ENCODE data around the gene GNAO1.

The GNAO1 gene

DNA sequence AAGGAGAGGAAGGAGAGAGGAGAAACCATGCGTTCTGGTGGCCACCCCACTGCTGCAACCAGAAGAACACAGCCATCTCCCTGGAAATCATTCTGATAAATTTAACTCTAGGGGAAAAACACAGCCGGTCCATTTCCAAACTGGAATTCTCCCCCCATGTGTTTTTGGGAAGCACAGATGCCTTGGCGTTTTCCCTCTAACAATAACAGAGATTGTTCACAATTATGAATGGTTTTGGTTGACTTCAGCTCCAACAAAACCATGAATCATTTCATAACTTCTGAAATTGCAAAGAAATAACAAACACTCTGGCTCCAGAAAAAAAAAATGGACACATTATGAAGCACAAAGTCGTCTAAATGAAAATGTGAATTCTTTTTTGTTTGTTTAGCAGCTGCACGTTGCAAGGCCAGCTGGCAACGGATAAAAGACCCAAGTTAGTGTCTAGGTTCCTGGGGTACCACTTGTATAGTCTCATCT is 46.2 kb downstream of the GNAO1 start:
- Mint-ChIP-seq H3K36me3 (ENCODE audit: low read depth) (no peaks in the 10 kb centered on the region), H3K27me3 (no peaks in the 10 kb centered on the region), H3K9me3 (no peaks in the 10 kb centered on the region), H3K27ac (no peak overlapping the region), H3K4me1 (ENCODE audit: low read depth) (peaks cover 8% of the 10 kb centered on the region), H3K4me3 (no peak overlapping the region)
- intact Hi-C loops (cut with micrococcal nuclease) = no loop called here

DNA sequence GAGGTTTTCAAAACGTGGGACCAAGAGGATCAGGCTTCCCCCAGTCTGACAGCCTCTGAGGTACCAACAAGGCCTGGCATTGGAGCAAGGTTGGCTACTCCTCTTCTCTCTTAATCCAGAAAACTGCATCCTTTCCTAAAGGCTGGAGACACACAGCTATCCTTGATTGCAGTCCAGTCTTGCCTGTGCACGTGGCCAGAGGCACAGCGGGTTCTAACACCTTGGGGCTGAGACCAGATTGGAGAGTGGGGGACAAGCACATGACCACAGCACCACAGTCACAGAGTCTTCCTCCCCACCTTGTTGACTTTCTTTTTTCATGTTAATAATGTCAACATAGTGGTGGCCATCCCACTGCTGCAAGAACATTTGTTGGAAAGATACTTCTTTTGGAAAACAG is 46.9 kb downstream of the GNAO1 start:
- Mint-ChIP-seq H3K27me3 (no peaks in the 10 kb centered on the region), H3K4me1 (ENCODE audit: low read depth) (peaks cover 8% of the 10 kb centered on the region)

DNA sequence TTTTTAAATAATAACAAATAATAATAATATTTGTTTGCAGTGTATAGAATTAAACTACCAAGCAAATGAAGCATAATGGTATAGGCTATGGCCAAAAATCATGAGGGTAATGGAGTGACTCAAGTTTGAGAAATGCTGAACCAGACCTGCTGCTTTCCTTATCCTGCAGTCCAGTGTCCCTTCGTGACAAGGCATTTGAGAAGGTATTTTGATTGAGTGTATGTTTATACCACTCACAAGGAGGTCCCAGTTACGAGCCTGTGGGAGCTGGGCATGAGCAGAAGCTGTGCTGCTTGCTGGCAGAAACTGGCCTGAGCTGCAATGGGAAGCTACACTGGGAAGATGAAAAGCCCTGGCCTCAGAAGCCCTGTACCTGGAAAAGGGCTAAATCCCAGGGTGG is 50.3 kb downstream of the GNAO1 start:
- intact Hi-C loops (cut with micrococcal nuclease) = no loop called here
- Mint-ChIP-seq H3K27ac (no peak overlapping the region), H3K4me1 (ENCODE audit: low read depth) (peaks cover 2% of the 10 kb centered on the region), H3K9me3 (no peaks in the 10 kb centered on the region), H3K36me3 (ENCODE audit: low read depth) (no peaks in the 10 kb centered on the region), H3K4me3 (no peak overlapping the region), H3K27me3 (no peaks in the 10 kb centered on the region)

More for the DNA sequence above, 46.9 kb downstream of the GNAO1 start:
- no peak overlapping the region for H3K27ac Mint-ChIP-seq
- no peaks in the 10 kb centered on the region for H3K36me3 Mint-ChIP-seq (ENCODE audit: low read depth)
- no peaks in the 10 kb centered on the region for H3K9me3 Mint-ChIP-seq
- intact Hi-C loops (cut with micrococcal nuclease) = no loop called here
- H3K4me3 Mint-ChIP-seq = no peak overlapping the region

DNA sequence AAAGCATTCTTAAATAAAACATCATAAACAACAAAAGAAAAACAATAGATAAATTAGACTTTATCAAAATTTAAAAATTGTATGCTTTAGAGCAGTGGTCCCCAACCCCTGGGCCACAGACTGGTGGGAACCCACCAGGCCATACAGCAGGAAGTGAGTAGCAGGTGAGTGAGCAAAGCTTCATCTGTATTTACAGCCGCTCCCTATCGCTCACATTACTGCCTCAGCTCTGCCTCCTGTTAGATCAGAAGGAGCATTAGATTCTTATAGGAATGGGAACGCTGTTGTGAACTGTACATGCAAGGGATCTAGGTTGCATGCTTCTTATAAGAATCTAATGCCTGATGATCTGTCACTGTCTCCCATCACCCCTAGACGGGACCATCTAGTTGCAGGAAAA is 51.5 kb downstream of the GNAO1 start:
- H3K27me3 Mint-ChIP-seq = no peaks in the 10 kb centered on the region
- no peak overlapping the region for H3K4me3 Mint-ChIP-seq
- intact Hi-C loops (cut with micrococcal nuclease) = no loop called here
- H3K9me3 Mint-ChIP-seq = no peaks in the 10 kb centered on the region
- H3K36me3 Mint-ChIP-seq (ENCODE audit: low read depth) = no peaks in the 10 kb centered on the region
- peaks cover 9% of the 10 kb centered on the region for H3K4me1 Mint-ChIP-seq (ENCODE audit: low read depth)
- H3K27ac Mint-ChIP-seq = no peak overlapping the region

DNA sequence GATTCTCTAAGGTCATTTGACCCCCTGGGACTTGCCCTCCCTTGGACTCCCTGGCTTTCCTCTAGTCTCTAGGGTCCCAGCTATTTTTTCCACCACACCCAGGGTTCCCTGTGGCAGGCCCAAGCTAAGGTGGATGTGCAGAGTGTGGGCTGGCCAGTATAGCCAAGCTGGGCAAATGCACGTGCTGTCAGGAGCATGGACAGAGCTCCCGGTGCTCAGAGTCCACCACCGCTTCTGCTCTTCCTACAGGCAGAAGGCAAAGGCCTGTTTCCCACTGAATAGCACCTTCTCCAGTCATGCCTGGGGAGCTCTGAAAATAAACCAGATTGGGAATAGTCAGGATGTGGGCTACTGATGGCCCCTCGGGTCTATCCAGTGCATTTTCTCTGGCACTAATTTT is 53.3 kb downstream of the GNAO1 start:
- H3K27me3 Mint-ChIP-seq = no peaks in the 10 kb centered on the region
- intact Hi-C loops (cut with micrococcal nuclease) = no loop called here

DNA sequence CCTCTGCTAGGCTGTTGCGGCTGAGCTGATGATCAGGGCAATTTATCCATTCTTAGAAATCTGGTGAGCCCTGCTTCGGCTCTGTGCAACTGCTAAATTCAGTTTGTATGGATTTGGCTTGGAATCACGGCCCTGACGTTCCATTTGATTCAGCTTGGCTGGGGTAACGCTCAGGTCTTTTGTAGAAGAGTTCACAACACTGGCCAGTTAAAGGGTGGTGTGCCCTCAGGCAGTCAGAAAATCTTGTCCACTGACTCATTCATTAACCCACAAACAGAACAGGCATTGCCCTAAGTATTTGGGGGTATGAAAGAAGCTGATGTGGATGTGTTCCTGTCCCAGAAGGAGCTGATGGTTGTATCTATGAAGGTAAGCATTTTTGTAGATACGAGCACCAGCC is 53.9 kb downstream of the GNAO1 start:
- no peaks in the 10 kb centered on the region for H3K36me3 Mint-ChIP-seq (ENCODE audit: low read depth)
- no peaks in the 10 kb centered on the region for H3K9me3 Mint-ChIP-seq
- peaks cover 9% of the 10 kb centered on the region for H3K4me1 Mint-ChIP-seq (ENCODE audit: low read depth)
- no peak overlapping the region for H3K27ac Mint-ChIP-seq
- H3K4me3 Mint-ChIP-seq = no peak overlapping the region
- no peaks in the 10 kb centered on the region for H3K27me3 Mint-ChIP-seq
- intact Hi-C loops (cut with micrococcal nuclease) = no loop called here

More for the DNA sequence above, 53.3 kb downstream of the GNAO1 start:
- H3K27ac Mint-ChIP-seq = no peak overlapping the region
- no peaks in the 10 kb centered on the region for H3K36me3 Mint-ChIP-seq (ENCODE audit: low read depth)
- H3K9me3 Mint-ChIP-seq = no peaks in the 10 kb centered on the region
- H3K4me3 Mint-ChIP-seq = no peak overlapping the region
- H3K4me1 Mint-ChIP-seq (ENCODE audit: low read depth) = peaks cover 9% of the 10 kb centered on the region

DNA sequence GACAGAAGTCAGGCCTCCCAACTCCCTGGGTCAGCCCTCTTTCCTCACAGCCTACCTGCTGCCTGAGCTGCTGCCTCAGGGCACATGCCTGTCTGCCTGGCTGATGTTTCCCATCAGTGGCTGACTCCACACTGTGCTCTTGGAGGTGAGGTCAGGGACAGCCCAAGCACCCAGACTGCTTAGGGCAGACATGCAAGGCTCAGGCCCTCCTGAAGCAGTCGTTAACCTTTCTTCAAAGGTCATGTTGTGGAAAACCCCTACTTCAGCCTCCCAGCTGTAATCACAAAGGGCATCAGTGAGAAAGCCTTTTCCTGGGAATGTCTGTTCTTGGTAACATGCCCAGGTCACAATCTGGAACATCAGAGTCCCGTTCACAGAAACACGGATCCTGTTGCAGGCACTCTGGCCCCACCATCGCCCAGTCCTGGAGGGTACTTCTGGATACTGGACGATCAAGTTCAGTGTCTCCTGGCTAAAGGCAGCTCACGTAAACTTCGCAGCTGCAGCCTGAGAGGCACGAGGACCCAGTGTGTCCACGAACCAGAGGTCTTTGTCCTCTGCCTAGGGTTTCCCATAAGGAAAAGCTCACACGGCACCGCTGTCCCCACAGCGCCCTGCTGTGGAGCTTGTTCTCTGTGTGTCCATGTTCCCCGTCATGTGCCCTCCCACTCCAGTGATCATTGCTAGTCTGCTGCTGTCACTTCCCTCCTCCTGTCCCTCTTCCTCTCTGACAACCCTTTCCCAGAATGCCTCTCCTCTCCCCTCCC is 54.9 kb downstream of the GNAO1 start:
- H3K4me1 Mint-ChIP-seq (ENCODE audit: low read depth) = peaks cover 9% of the 10 kb centered on the region
- no peaks in the 10 kb centered on the region for H3K9me3 Mint-ChIP-seq
- no peak overlapping the region for H3K4me3 Mint-ChIP-seq

DNA sequence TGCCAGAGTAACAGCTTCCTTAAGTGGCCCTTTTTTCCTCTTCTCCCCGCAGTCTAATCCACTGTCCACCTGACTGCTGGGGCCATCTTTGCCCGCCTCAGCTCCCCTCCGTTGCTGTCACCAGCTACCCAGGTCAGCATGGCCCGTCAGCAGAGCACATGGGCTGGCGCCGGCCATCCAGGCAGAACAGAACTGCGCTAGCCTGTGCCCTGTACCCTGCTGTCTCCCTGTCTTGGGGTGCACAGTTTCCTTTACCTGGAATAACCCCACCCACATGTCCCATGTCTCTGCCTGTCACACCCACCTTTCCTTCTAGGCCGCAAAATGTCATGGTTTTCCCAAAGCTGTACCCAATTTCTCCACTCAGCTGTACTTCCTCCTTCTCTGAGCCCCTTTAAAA is 55.7 kb downstream of the GNAO1 start:
- H3K4me1 Mint-ChIP-seq (ENCODE audit: low read depth) = peaks cover 9% of the 10 kb centered on the region
- no peak overlapping the region for H3K4me3 Mint-ChIP-seq
- H3K27me3 Mint-ChIP-seq = no peaks in the 10 kb centered on the region
- H3K36me3 Mint-ChIP-seq (ENCODE audit: low read depth) = no peaks in the 10 kb centered on the region
- intact Hi-C loops (cut with micrococcal nuclease) = no loop called here
- no peaks in the 10 kb centered on the region for H3K9me3 Mint-ChIP-seq
- no peak overlapping the region for H3K27ac Mint-ChIP-seq

More for the DNA sequence above, 54.9 kb downstream of the GNAO1 start:
- Mint-ChIP-seq H3K27ac (no peak overlapping the region), H3K27me3 (no peaks in the 10 kb centered on the region), H3K36me3 (ENCODE audit: low read depth) (no peaks in the 10 kb centered on the region)
- intact Hi-C loops (cut with micrococcal nuclease) = no loop called here

DNA sequence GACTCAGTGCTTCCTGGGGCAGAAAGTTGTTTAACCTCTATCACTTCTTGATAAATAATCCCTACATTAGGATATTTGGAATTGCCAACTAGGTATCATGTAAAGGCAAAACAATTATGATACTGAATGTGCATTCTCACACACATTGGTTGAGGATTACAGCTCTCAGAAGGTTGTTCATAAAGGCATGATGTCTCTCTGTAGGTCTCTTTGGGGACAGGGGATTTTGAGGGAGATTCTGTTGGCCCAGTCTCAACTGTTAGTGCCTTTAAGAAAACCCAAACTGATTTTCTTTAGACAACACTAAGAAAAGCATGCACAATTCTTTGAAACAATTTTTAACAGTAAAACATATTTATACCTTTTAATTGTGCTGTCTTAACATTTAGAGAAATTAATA is 56.5 kb downstream of the GNAO1 start:
- H3K4me3 Mint-ChIP-seq = no peak overlapping the region
- no peaks in the 10 kb centered on the region for H3K9me3 Mint-ChIP-seq
- intact Hi-C loops (cut with micrococcal nuclease) = no loop called here
- no peaks in the 10 kb centered on the region for H3K36me3 Mint-ChIP-seq (ENCODE audit: low read depth)
- no peak overlapping the region for H3K27ac Mint-ChIP-seq
- H3K4me1 Mint-ChIP-seq (ENCODE audit: low read depth) = peaks cover 9% of the 10 kb centered on the region
- no peaks in the 10 kb centered on the region for H3K27me3 Mint-ChIP-seq

DNA sequence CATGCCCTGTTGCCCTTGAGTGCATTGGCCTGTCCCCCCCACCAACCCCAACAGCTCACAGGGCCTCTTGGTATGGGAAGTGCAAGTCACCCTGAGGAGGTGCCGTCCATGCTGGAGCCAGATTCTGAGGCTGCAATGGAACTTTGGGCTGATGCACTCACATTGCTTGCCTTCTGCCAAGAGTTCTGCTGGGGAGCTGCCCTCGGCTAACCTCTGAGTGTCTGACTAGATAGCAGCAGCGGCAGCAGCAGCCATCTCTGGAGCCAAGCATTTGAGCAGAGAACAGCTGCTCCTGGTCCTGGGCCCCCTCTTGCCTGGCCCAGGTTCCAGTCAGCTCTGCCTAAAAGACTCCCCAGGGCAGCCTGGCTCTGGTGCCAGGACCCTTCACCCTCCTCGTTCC is 61.5 kb downstream of the GNAO1 start:
- intact Hi-C loops (cut with micrococcal nuclease) = no loop called here
- peaks cover 7% of the 10 kb centered on the region for H3K27me3 Mint-ChIP-seq
- H3K27ac Mint-ChIP-seq = no peak overlapping the region
- H3K9me3 Mint-ChIP-seq = no peaks in the 10 kb centered on the region
- H3K36me3 Mint-ChIP-seq (ENCODE audit: low read depth) = no peaks in the 10 kb centered on the region
- H3K4me3 Mint-ChIP-seq = no peak overlapping the region
- H3K4me1 Mint-ChIP-seq (ENCODE audit: low read depth) = no peaks in the 10 kb centered on the region

DNA sequence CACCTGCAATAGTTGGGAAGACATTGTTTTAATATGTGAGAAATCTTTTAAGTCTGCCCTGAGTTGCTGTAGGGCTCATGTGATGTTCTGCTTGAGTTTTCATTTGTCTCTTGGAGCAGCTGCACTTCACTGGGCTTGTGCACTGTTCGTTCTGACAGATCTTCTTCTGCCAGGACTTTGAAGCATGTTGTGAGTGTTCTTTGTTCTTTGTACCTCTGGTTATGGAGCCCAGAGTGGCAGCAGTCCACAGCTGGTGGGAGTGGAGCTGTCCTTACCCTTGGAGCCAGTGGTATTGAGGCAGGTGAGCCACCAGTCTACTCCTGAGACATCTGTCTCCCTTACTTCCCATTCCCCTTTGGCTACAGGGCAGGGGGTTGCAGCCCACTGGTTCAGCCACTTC is 64.6 kb downstream of the GNAO1 start:
- Mint-ChIP-seq H3K27me3 (peaks cover 7% of the 10 kb centered on the region), H3K4me1 (ENCODE audit: low read depth) (no peaks in the 10 kb centered on the region), H3K9me3 (no peaks in the 10 kb centered on the region), H3K36me3 (ENCODE audit: low read depth) (no peaks in the 10 kb centered on the region), H3K4me3 (no peak overlapping the region), H3K27ac (no peak overlapping the region)
- intact Hi-C loops (cut with micrococcal nuclease) = no loop called here

DNA sequence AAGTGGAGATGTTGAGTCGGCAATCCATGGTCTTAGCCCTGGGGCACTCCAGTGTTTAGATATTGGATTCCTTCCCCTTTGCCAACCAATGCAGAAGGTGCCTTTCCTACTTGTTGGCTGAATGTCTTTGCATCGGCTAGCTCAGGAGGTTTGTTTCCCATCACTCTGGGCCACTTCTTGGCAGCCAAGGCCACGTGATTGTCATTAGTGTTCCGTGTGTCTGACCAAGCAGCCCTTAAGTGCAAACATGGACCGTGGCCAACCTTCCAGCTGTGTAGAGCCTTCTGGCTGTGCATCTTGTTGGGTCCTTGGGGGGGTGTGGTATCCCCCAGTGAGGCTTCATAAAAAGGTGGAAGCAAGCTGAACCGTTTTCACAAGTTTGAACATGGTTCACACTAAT is 66.0 kb downstream of the GNAO1 start:
- intact Hi-C loops (cut with micrococcal nuclease) = no loop called here
- H3K27me3 Mint-ChIP-seq = peaks cover 10% of the 10 kb centered on the region
- no peak overlapping the region for H3K4me3 Mint-ChIP-seq
- no peaks in the 10 kb centered on the region for H3K4me1 Mint-ChIP-seq (ENCODE audit: low read depth)
- H3K27ac Mint-ChIP-seq = no peak overlapping the region
- no peaks in the 10 kb centered on the region for H3K9me3 Mint-ChIP-seq
- no peaks in the 10 kb centered on the region for H3K36me3 Mint-ChIP-seq (ENCODE audit: low read depth)

DNA sequence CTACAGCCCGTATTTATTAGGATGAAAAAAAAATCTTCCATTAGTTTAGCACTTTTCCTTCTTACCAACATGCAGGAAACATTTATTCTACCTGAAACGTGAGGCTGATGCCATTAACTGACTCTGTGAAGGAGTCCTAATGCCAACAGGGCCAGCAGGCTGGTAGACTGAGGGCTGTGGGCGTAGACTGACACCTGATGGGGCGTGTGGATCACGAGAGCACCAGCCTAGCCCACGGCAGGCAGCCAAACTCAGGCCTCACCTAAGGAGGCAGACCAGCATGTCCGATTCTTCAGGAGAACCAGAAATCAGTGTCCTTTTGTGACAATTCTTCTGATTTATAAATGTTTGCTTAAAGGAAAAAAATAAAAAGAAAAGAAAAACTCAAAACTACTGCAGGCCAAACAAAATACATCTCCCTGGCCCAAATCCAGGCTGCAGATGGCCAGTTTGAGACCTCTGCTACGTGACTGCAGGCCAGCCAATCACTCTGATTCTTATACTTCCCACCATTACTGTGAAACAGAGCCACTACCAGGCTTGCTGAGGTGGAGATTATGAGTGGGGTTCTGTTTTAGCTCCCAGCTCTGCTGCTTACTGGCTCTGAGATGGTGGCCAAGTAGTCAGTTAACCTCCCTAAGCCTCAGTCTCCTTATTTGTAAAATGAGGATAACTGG is 66.5 kb downstream of the GNAO1 start:
- Mint-ChIP-seq H3K4me1 (ENCODE audit: low read depth) (no peaks in the 10 kb centered on the region), H3K27me3 (peaks cover 12% of the 10 kb centered on the region)

DNA sequence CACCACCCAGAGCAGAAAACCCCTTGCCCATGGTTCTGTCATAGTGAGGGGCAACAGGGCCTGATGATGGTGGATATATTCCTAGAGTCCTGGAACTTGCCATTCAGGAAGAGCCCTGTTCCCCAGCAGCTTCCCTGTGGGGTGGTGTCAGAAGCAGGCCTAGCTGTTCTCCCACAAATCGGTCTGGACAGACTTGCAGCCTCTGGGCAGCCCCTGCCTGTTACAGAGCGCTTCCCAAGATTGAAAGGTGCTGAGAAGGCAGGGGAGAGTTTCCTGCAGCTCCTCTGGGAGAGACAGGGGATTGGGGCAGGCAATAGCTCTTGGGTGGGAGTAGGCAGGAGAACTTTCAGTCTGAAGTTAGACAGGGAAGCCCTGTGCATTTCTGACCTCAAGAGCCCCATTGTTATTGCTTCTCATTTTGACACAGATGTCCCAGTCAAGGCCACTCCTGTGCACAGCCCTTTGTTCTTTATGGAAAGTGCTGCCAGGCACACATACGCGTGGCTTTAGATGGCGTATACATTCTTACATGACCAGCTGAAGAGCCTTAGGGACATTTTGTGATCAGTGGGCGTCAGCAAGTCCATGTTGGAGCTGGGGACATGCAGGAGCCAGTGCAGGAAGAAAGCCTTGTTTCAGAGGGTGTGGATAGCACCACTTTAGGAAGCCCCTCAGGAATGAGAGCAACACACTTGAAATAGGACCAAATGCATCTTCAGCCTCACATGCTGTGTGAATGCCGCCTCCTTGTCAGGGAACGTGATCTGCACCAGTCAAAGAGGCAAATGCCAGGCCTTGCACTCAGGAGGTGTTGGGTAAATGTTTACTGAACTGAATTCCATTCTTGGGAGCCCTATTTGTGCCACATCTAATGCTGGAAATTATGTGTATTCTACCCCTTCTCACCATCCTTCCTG is 67.5 kb downstream of the GNAO1 start:
- Mint-ChIP-seq H3K27ac (no peak overlapping the region), H3K4me3 (no peak overlapping the region)
- intact Hi-C loops (cut with micrococcal nuclease) = no loop called here

More for the DNA sequence above, 66.5 kb downstream of the GNAO1 start:
- no peak overlapping the region for H3K27ac Mint-ChIP-seq
- H3K36me3 Mint-ChIP-seq (ENCODE audit: low read depth) = no peaks in the 10 kb centered on the region
- H3K9me3 Mint-ChIP-seq = no peaks in the 10 kb centered on the region
- intact Hi-C loops (cut with micrococcal nuclease) = no loop called here
- H3K4me3 Mint-ChIP-seq = no peak overlapping the region

More for the DNA sequence above, 67.5 kb downstream of the GNAO1 start:
- Mint-ChIP-seq H3K9me3 (no peaks in the 10 kb centered on the region), H3K4me1 (ENCODE audit: low read depth) (no peaks in the 10 kb centered on the region), H3K36me3 (ENCODE audit: low read depth) (no peaks in the 10 kb centered on the region), H3K27me3 (peaks cover 15% of the 10 kb centered on the region)

Measured in dendritic cell treated with granulocyte-macrophage colony-stimulating factor and Interleukin-4, amounts not matched to agents 40 ng/mL and 50 ng/mL, for 4 days (primary cell).